Esophagus muscularis mucosa (tissue), 4 donors: ENCODE data around the gene RAB37. TPM values are rescaled to one million over a fixed set of nuclear protein-coding genes. Genes with fewer than 3 reads are reported as not detected.

ENCODE experiments used
- DNase-seq: peaks from one replicate; pipeline ENCODE4 v3.0.0-alpha.2; 2017; ENCODE audit errors: extremely low spot score
- H3K27ac ChIP-seq, 4 donors: fragments of 200-600 bp; sonication (generic); replicated peaks in 1 of 4; 1 replicate in 3 of 4; 2 replicates in 1 of 4; pipeline ENCODE4 v1.5.1; 2016 to 2019; ENCODE audit warnings: mild to moderate bottlenecking in 1 of 4
- H3K27me3 ChIP-seq, 4 donors: fragments of 200-600 bp; sonication (generic); one replicate each; pipeline versions ENCODE4 v1.5.1 to v1.6.0; 2016 to 2019
- H3K36me3 ChIP-seq, 4 donors: fragments of 200-600 bp; sonication (generic); one replicate each; pipeline ENCODE4 v1.5.1; 2016 to 2019
- H3K4me1 ChIP-seq, 4 donors: fragments of 200-600 bp; sonication (generic); one replicate each; pipeline ENCODE4 v1.5.1; 2016 to 2019
- H3K4me3 ChIP-seq, 4 donors: fragments of 200-600 bp; sonication (generic); 1 replicate in 2 of 4; 2 replicates in 2 of 4; pipeline ENCODE4 v1.5.1; 2016 to 2019; ENCODE audit warnings: mild to moderate bottlenecking in 4 of 4, moderate library complexity in 1 of 4
- H3K9me3 ChIP-seq, 4 donors: fragments of 200-600 bp; sonication (generic); 1 replicate in 3 of 4; 2 replicates in 1 of 4; pipeline ENCODE4 v1.5.1; 2016 to 2019
- EP300 ChIP-seq: sonication (generic); formaldehyde crosslinking; IDR thresholded peaks from one replicate; pipeline ENCODE4 v1.6.1; 2017; ENCODE audit warnings: antibody characterized with exemption
- POLR2A ChIP-seq: fragments of 450-650 bp; IDR thresholded peaks from one replicate; pipeline ENCODE4 v1.6.1; 2017; ENCODE audit warnings: antibody characterized with exemption, moderate library complexity, mild to moderate bottlenecking, low read depth
- POLR2AphosphoS5 ChIP-seq, 2 donors: sonication (generic); formaldehyde crosslinking; IDR thresholded peaks; one replicate each; pipeline ENCODE4 v1.6.1; 2017; ENCODE audit warnings: antibody characterized with exemption in 2 of 2
- WGBS: methylation state at CpG from one replicate; pipeline ENCODE4 v1.1.5; 2018; 5-methylcytosine and 5-hydroxymethylcytosine counted together
- intact Hi-C: fragments of 100-400 bp; cut with DNase I; formaldehyde crosslinking; loops from one replicate; pipeline ENCODE4 v1.15.1; 2023
- total RNA-seq, 4 donors: library from RNA; depleted of rRNA; stranded (reverse); fragments of >200 nt; gene quantifications; one replicate each; pipeline versions ENCODE4 v1.1.0 to v1.2.1, GENCODE V29; 2016
- TF ChIP-seq, protein P1 (sequence below), 3 experiments: fragments of 200-600 bp in 2 of 3; fragments of 450-650 bp in 1 of 3; sonication (generic) in 2 of 3; IDR thresholded peaks; one replicate each; pipeline ENCODE4 v1.5.1; 2017 to 2019; ENCODE audit warnings: antibody characterized with exemption in 3 of 3, mild to moderate bottlenecking in 2 of 3, moderate library complexity in 1 of 3

Gene RAB37
- total RNA-seq, 4 donors from 2014 or later = 1.4 to 3.3 (median 2.5) TPM

DNA sequence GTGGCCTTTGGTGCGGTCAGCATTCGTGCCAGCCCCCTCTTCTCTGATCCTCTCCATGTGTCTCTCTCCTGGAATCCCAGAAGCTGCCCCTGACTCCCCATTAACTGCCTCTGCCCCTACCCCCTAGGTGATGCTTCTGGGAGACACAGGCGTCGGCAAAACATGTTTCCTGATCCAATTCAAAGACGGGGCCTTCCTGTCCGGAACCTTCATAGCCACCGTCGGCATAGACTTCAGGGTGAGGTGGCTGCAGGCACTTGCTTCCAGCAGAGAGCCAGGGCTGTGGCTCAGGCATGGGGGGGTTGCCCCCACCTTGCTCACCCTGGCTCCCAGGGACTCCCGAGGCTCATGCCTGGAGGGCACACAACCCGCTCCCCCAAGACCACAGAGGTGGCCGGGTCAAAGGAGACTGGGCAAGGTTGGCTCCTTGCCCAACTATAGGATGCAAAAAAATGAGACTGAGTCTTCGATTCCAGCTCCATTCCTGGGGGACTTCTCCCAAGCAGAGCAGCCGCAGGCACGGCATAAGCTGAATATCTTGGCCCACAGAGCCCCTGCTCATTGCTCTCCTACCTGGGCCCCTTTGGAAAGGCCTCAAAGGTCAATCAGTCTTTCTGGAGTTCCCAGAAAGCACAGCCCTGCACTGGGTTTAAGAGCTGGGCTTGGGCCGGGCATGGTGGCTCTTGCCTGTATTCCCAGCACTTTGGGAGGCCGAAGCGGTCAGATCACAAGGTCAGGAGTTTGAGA, 3.8 kb downstream of the RAB37 start:
- intact Hi-C loops = no loop called here
- Histone ChIP-seq H3K27ac (no peak overlapping the region), H3K4me1 (peaks cover 28 to 58% (median 43%) of the 10 kb centered on the region in 4 donors), H3K9me3 (no peaks in the 10 kb centered on the region), H3K27me3 (peaks cover 0 to 98% (median 27%) of the 10 kb centered on the region in 4 donors), H3K36me3 (no peaks in the 10 kb centered on the region), H3K4me3 (no peak overlapping the region)
- TF ChIP-seq POLR2A (no peak), EP300 (no peak), POLR2AphosphoS5 (IDR thresholded peaks at IDR 0.05) (no peak)
- TF ChIP-seq, protein P1, sequence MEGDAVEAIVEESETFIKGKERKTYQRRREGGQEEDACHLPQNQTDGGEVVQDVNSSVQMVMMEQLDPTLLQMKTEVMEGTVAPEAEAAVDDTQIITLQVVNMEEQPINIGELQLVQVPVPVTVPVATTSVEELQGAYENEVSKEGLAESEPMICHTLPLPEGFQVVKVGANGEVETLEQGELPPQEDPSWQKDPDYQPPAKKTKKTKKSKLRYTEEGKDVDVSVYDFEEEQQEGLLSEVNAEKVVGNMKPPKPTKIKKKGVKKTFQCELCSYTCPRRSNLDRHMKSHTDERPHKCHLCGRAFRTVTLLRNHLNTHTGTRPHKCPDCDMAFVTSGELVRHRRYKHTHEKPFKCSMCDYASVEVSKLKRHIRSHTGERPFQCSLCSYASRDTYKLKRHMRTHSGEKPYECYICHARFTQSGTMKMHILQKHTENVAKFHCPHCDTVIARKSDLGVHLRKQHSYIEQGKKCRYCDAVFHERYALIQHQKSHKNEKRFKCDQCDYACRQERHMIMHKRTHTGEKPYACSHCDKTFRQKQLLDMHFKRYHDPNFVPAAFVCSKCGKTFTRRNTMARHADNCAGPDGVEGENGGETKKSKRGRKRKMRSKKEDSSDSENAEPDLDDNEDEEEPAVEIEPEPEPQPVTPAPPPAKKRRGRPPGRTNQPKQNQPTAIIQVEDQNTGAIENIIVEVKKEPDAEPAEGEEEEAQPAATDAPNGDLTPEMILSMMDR (IDR thresholded peaks at IDR 0.05) = no peak
- no peak for DNase-seq
- WGBS = 76% methylated on average over 17 of the region's 17 CpGs

DNA sequence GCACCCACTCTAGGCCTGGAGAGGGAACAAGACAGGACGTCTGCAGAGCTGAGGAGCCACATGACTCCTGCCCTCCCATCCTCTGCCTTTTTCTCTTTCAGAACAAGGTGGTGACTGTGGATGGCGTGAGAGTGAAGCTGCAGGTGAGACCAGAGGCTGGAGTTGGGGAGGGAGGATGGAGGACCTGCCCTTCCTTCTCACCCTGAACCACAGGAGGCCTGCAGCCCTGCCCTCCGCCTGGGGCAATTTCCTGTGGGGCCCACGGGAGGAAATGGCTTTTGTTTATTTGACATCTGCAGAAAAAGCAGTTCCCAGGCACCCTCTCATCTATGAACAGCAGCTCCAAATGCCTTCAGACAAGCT, 5.1 kb downstream of the RAB37 start:
- Histone ChIP-seq H3K36me3 (no peaks in the 10 kb centered on the region), H3K4me1 (peaks cover 25 to 51% (median 39%) of the 10 kb centered on the region in 4 donors), H3K27ac (no peak overlapping the region), H3K9me3 (no peaks in the 10 kb centered on the region), H3K27me3 (peaks cover 0 to 86% (median 22%) of the 10 kb centered on the region in 4 donors), H3K4me3 (no peak overlapping the region)
- intact Hi-C loops = no loop called here
- TF ChIP-seq POLR2A (no peak), EP300 (no peak), POLR2AphosphoS5 (IDR thresholded peaks at IDR 0.05) (no peak)
- TF ChIP-seq, protein P1 (IDR thresholded peaks at IDR 0.05) = no peak
- 47% methylated on average over 3 of the region's 4 CpGs for WGBS
- no peak for DNase-seq

DNA sequence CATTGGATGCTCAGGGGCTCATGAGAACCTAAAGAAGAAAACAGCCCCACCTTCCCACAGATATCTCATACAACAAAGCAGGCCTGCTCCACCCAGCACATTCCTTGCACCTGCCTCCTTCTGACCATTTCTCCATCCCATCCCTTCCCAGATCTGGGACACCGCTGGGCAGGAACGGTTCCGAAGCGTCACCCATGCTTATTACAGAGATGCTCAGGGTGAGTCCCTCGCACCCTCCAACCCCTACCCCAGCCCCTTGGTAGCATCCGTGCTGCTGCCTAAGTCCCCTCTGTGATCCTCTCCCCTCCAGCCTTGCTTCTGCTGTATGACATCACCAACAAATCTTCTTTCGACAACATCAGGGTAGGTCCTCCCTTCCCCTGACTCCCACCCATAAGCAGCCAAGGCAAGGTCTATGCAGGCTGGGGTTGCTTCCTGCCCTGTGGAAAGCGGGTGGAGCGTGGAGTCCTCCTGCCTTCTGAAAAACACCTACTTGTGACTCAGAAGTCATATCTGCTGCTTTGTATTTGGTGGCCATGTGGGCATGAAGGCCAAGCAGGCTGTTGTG, 6.0 kb downstream of the RAB37 start:
- no peak overlapping the region for H3K27ac ChIP-seq
- 86% methylated on average over 9 of the region's 9 CpGs for WGBS
- no peaks in the 10 kb centered on the region for H3K36me3 ChIP-seq
- peaks cover 0 to 82% (median 13%) of the 10 kb centered on the region in 4 donors for H3K27me3 ChIP-seq
- H3K4me1 ChIP-seq = peaks cover 28 to 51% (median 39%) of the 10 kb centered on the region in 4 donors
- no peak for TF ChIP-seq POLR2AphosphoS5 (IDR thresholded peaks at IDR 0.05)
- TF ChIP-seq, protein P1 (IDR thresholded peaks at IDR 0.05) = no peak
- TF ChIP-seq EP300 = no peak
- no peaks in the 10 kb centered on the region for H3K9me3 ChIP-seq
- no peak for DNase-seq
- intact Hi-C loops = no loop called here
- H3K4me3 ChIP-seq = no peak overlapping the region

DNA sequence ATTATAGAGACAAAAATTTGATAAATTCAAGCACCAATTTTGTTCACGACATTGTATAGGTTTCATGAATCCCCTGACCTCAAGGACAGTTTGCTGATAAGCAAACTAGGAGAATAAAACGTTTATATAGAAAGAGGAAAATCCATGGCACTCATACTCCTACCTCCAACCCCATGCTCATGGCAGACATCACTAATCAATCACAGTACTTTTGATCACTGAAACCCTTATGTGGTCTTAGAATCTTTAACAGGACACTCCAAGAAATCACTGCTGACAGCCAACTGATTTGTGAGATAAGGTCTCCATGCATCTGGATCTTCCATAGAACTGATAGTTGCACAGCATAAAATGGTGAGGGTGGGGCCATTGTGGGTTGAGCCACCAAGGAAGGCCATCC, 6.7 kb downstream of the RAB37 start:
- Histone ChIP-seq H3K27ac (no peak overlapping the region), H3K4me3 (no peak overlapping the region), H3K36me3 (no peaks in the 10 kb centered on the region), H3K27me3 (peaks cover 0 to 77% (median 6%) of the 10 kb centered on the region in 4 donors), H3K9me3 (no peaks in the 10 kb centered on the region), H3K4me1 (peaks cover 23 to 48% (median 35%) of the 10 kb centered on the region in 4 donors)
- intact Hi-C loops = loop anchor here (2.0 kb wide), 1 partner anchor 121 kb away; no protein-coding TSS in a partner anchor
- WGBS = 76% methylated on average over 2 of the region's 2 CpGs
- no peak for TF ChIP-seq POLR2A
- TF ChIP-seq, protein P1 (IDR thresholded peaks at IDR 0.05) = no peak
- no peak for TF ChIP-seq POLR2AphosphoS5 (IDR thresholded peaks at IDR 0.05)
- no peak for TF ChIP-seq EP300
- DNase-seq = no peak
